Sigmoid colon (tissue), 4 donors: ENCODE measurements around the gene PCLO.

Experiments used
- EP300 ChIP-seq, 4 donors: sonication (generic); formaldehyde crosslinking; IDR thresholded peaks; one replicate each; pipeline ENCODE4 v1.6.1; 2017; ENCODE audit warnings: antibody characterized with exemption in 4 of 4
- POLR2A ChIP-seq, 2 donors: fragments of 450-650 bp; IDR thresholded peaks; one replicate each; pipeline ENCODE4 v1.6.1; 2016; ENCODE audit warnings: antibody characterized with exemption in 2 of 2, mild to moderate bottlenecking in 2 of 2, moderate library complexity in 2 of 2
- POLR2AphosphoS5 ChIP-seq, 4 donors: sonication (generic); formaldehyde crosslinking; IDR thresholded peaks; one replicate each; pipeline ENCODE4 v1.6.1; 2017; ENCODE audit warnings: antibody characterized with exemption in 4 of 4
- TF ChIP-seq, protein P1 (sequence below), 4 experiments: fragments of 450-650 bp in 3 of 4; fragments of 200-600 bp in 1 of 4; IDR thresholded peaks; one replicate each; pipeline ENCODE4 v1.5.1; 2016 to 2019; ENCODE audit warnings: antibody characterized with exemption in 4 of 4, mild to moderate bottlenecking in 3 of 4, moderate library complexity in 2 of 4

DNA sequence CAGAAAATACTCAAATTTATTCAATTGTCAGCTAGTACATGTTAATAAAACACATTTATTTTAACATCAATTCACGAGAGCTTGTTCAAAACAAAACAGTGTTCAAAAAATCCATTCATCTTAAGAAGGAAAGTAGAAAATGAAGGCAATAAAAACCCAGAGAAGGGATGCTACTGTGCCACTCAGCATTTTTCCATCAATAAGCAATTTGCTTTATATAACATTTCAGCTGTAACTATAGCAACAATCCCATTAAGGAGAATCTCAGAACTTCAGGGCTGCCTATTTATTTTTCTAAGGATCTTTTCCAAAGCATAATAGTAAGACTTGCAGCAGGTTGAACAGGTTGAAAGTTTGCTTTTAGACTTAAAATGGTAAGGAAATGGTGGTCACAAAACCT lies 190.5 kb downstream of the PCLO start:
- TF ChIP-seq, protein P1, sequence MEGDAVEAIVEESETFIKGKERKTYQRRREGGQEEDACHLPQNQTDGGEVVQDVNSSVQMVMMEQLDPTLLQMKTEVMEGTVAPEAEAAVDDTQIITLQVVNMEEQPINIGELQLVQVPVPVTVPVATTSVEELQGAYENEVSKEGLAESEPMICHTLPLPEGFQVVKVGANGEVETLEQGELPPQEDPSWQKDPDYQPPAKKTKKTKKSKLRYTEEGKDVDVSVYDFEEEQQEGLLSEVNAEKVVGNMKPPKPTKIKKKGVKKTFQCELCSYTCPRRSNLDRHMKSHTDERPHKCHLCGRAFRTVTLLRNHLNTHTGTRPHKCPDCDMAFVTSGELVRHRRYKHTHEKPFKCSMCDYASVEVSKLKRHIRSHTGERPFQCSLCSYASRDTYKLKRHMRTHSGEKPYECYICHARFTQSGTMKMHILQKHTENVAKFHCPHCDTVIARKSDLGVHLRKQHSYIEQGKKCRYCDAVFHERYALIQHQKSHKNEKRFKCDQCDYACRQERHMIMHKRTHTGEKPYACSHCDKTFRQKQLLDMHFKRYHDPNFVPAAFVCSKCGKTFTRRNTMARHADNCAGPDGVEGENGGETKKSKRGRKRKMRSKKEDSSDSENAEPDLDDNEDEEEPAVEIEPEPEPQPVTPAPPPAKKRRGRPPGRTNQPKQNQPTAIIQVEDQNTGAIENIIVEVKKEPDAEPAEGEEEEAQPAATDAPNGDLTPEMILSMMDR (IDR thresholded peaks at IDR 0.05), result no peak
- TF ChIP-seq POLR2A (IDR thresholded peaks at IDR 0.05), result no peak
- no peak for TF ChIP-seq EP300 (IDR thresholded peaks at IDR 0.05)
- no peak for TF ChIP-seq POLR2AphosphoS5 (IDR thresholded peaks at IDR 0.05)
